ENCODE results near the gene FN3KRP. TPM values are rescaled to one million over a fixed set of nuclear protein-coding genes. Genes with fewer than 3 reads are reported as not detected.
A peak's percentile ranks its signal among the peaks of the same experiment; 100 is the strongest.

Gene FN3KRP
- total and polyA plus RNA-seq, 2 of the 13 experiments (the other 11 are each of a cell fraction or from before 2014, with no cell fraction given), result 22.4 to 28.2 TPM

DNA sequence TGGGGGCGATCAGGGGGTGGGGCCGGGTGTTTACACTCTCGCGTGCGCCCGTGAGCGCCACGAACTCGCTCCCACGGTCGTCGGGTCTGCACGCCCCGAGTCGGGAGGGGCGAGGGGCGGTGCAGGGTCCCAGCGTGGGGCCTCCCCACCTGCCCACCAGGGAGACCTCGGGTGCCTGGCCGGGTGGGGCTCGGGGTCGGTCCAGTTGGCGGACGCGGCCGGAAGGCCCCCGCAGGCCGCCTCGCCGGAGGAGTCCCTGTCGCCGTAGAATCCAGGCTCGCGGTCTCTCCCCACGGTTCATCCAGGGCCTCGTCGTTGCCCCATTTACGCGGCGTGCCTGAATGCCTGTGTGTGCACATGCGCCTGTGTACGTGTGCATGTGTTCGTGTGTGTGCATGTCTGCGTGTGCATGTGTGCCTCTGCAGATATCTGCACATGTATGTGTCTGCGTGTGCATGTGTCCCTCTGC, 17.5 kb upstream of the FN3KRP start (continued):
- no peak for TF ChIP-seq ARNTL (CRISPR knock-in tag; IDR thresholded peaks at IDR 0.05)
- no peak for TF ChIP-seq ZSCAN30 (CRISPR knock-in tag; IDR thresholded peaks at IDR 0.05)
- TF ChIP-seq CREM (IDR thresholded peaks at IDR 0.05), result no peak
- no peak for TF ChIP-seq CREM (CRISPR knock-in tag; IDR thresholded peaks at IDR 0.05)
- TF ChIP-seq ZNF850 (CRISPR knock-in tag; conservative IDR thresholded peaks at IDR 0.05), result no peak
- no peak for TF ChIP-seq ZNF839 (CRISPR knock-in tag; IDR thresholded peaks at IDR 0.05; ENCODE audit: borderline replicate concordance)
- TF ChIP-seq ZNF326 (CRISPR knock-in tag; IDR thresholded peaks at IDR 0.05; ENCODE audit: borderline replicate concordance), result no peak
- TF ChIP-seq CERS6 (CRISPR knock-in tag; IDR thresholded peaks at IDR 0.05), result no peak
- TF ChIP-seq ZNF354B (CRISPR knock-in tag; IDR thresholded peaks at IDR 0.05), result no peak
- TF ChIP-seq ZNF768 (CRISPR knock-in tag; IDR thresholded peaks at IDR 0.05), result peak; percentile 48; the same call in 1 of the 2 replicates
- no peak; the same call in 1 of the 2 replicates for TF ChIP-seq PHF20 (CRISPR knock-in tag; IDR thresholded peaks at IDR 0.05)
- no peak for TF ChIP-seq BRCA1 (CRISPR knock-in tag; IDR thresholded peaks at IDR 0.05)
- peak; percentile 85 for TF ChIP-seq ZNF891 (CRISPR knock-in tag; IDR thresholded peaks at IDR 0.05)
- TF ChIP-seq ELF1 (CRISPR knock-in tag; IDR thresholded peaks at IDR 0.05), result no peak
- TF ChIP-seq BHLHE40 (IDR thresholded peaks at IDR 0.05; ENCODE audit: low read length), result 0 out of 2 replicates have a peak, but pooled peaks have one; percentile 24
- no peak for TF ChIP-seq HCFC1 (IDR thresholded peaks at IDR 0.05; ENCODE audit: low read depth, low read length)
- TF ChIP-seq ZNF562 (CRISPR knock-in tag; IDR thresholded peaks at IDR 0.05; ENCODE audit: borderline replicate concordance), result no peak
- no peak for TF ChIP-seq IRF2 (CRISPR knock-in tag; IDR thresholded peaks at IDR 0.05)
- no peak for TF ChIP-seq ZNF607 (CRISPR knock-in tag; IDR thresholded peaks at IDR 0.05; ENCODE audit: borderline replicate concordance)
- TF ChIP-seq MAFG (CRISPR knock-in tag; IDR thresholded peaks at IDR 0.05), result no peak
- TF ChIP-seq ISL2 (CRISPR knock-in tag; IDR thresholded peaks at IDR 0.05), result no peak
- no peak for TF ChIP-seq HOXD1 (CRISPR knock-in tag; IDR thresholded peaks at IDR 0.05)
- no peak for TF ChIP-seq TAF15 (IDR thresholded peaks at IDR 0.05; ENCODE audit: low read depth, low read length, poor library complexity, severe bottlenecking)
- no peak for TF ChIP-seq GATAD1 (CRISPR knock-in tag; IDR thresholded peaks at IDR 0.05)
- no peak for TF ChIP-seq ZNF639 (CRISPR knock-in tag; conservative IDR thresholded peaks at IDR 0.05)
- TF ChIP-seq TOPORS (CRISPR knock-in tag; IDR thresholded peaks at IDR 0.05), result no peak
- TF ChIP-seq AGO2 (optimal IDR thresholded peaks at IDR 0.05; ENCODE audit: low read depth, low read length), result peak; percentile 18
- no peak for TF ChIP-seq ZNF574 (CRISPR knock-in tag; IDR thresholded peaks at IDR 0.05)
